Neural cell (in vitro differentiated cells): ENCODE measurements around the gene FRY. TPM values are rescaled to one million over a fixed set of nuclear protein-coding genes. Genes with fewer than 3 reads are reported as not detected.

Experiments
- H2AFZ ChIP-seq: fragments of 200-600, 300-800 bp; sonication (generic), shearing (Covaris generic); 2 replicates; pipeline ENCODE4 v1.6.0; 2014; ENCODE audit warnings: low read depth, mild to moderate bottlenecking, antibody characterized with exemption, low read length, moderate library complexity
- H3F3A ChIP-seq: fragments of 200-600 bp; shearing (Covaris generic); 2 replicates; pipeline ENCODE4 v1.6.1; 2016; ENCODE audit warnings: mild to moderate bottlenecking, moderate library complexity, mixed read lengths, antibody characterized with exemption, low read length; ENCODE audit not compliant: insufficient read depth, poor library complexity, severe bottlenecking
- H3K27ac ChIP-seq: fragments of 200-600, 300-800 bp; sonication (generic), shearing (Covaris generic); 2 replicates; pipeline ENCODE4 v1.5.1; 2014; ENCODE audit warnings: mild to moderate bottlenecking, low read length, moderate library complexity
- H3K27me3 ChIP-seq: fragments of 300-800, 200-600 bp; sonication (generic), shearing (Covaris generic); 2 replicates; pipeline ENCODE4 v1.6.0; 2014; ENCODE audit warnings: mild to moderate bottlenecking, low read depth, low read length, moderate library complexity; ENCODE audit not compliant: insufficient read depth
- H3K36me3 ChIP-seq: fragments of 300-800, 200-600 bp; sonication (generic), shearing (Covaris generic); 2 replicates; pipeline ENCODE4 v1.5.1; 2014; ENCODE audit warnings: mild to moderate bottlenecking, antibody characterized with exemption, low read length, moderate library complexity; ENCODE audit not compliant: insufficient read depth
- H3K4me2 ChIP-seq: fragments of 300-800, 200-600 bp; sonication (generic), shearing (Covaris generic); 2 replicates; pipeline ENCODE4 v1.6.0; 2014; ENCODE audit warnings: mild to moderate bottlenecking, low read length
- H3K4me3 ChIP-seq: fragments of 300-800, 200-600 bp; sonication (generic), shearing (Covaris generic); 2 replicates; pipeline ENCODE4 v1.5.1; 2014; ENCODE audit warnings: mild to moderate bottlenecking, low read length, moderate library complexity
- H3K79me2 ChIP-seq: fragments of 200-600 bp; shearing (Covaris generic); replicated peaks from 2 replicates; pipeline ENCODE4 v1.6.0; 2014; ENCODE audit warnings: mild to moderate bottlenecking, low read length, moderate library complexity; ENCODE audit not compliant: insufficient read depth
- H3K9ac ChIP-seq: fragments of 300-800, 200-600 bp; sonication (generic), shearing (Covaris generic); 2 replicates; pipeline ENCODE4 v1.6.1; 2016; ENCODE audit warnings: mild to moderate bottlenecking, low read length, mixed read lengths
- H3K9me2 ChIP-seq: fragments of 200-600 bp; shearing (Covaris generic); 2 replicates; pipeline ENCODE4 v1.6.1; 2016; ENCODE audit warnings: mild to moderate bottlenecking, low read length, mixed read lengths; ENCODE audit not compliant: insufficient read depth
- H3K9me3 ChIP-seq: fragments of 200-600, 300-800 bp; sonication (generic), shearing (Covaris generic); 2 replicates; pipeline ENCODE4 v1.6.1; 2016; ENCODE audit warnings: mild to moderate bottlenecking, mixed run types, low read length, moderate library complexity, mixed read lengths
- H4K20me1 ChIP-seq: fragments of 200-600 bp; shearing (Covaris generic); 2 replicates; pipeline ENCODE4 v1.6.1; 2016; ENCODE audit warnings: mild to moderate bottlenecking, mixed run types; ENCODE audit not compliant: insufficient read depth
- EP300 ChIP-seq: fragments of 450-650 bp; conservative IDR thresholded peaks from 2 replicates; pipeline ENCODE4 v1.6.1; 2014; ENCODE audit warnings: antibody characterized with exemption, mild to moderate bottlenecking, moderate library complexity; ENCODE audit not compliant: poor library complexity, severe bottlenecking
- EZH2 ChIP-seq: fragments of 200-600, 300-800 bp; shearing (Covaris generic), sonication (generic); IDR thresholded peaks from 2 replicates; pipeline ENCODE4 v1.6.1; 2014; ENCODE audit warnings: antibody characterized with exemption, low read length, borderline replicate concordance, mild to moderate bottlenecking; ENCODE audit not compliant: insufficient read depth, poor library complexity, severe bottlenecking
- MXI1 ChIP-seq: fragments of 450-650 bp; conservative IDR thresholded peaks from 2 replicates; pipeline ENCODE4 v1.6.1; 2014; ENCODE audit warnings: antibody characterized with exemption, mild to moderate bottlenecking; ENCODE audit not compliant: poor library complexity, severe bottlenecking
- POLR2AphosphoS5 ChIP-seq: IDR thresholded peaks from 2 replicates; pipeline ENCODE4 v1.6.1; 2012
- RAD21 ChIP-seq: fragments of 450-650 bp; conservative IDR thresholded peaks from 2 replicates; pipeline ENCODE4 v1.6.1; 2014; ENCODE audit warnings: antibody characterized with exemption, mild to moderate bottlenecking, moderate library complexity
- SMC3 ChIP-seq: fragments of 450-650 bp; conservative IDR thresholded peaks from 2 replicates; pipeline ENCODE4 v1.6.1; 2014; ENCODE audit warnings: antibody characterized with exemption, mild to moderate bottlenecking, moderate library complexity; ENCODE audit not compliant: poor library complexity
- TAF1 ChIP-seq: IDR thresholded peaks from 2 replicates; pipeline ENCODE4 v1.6.1; 2012; ENCODE audit warnings: low read depth
- polyA plus RNA-seq: library from polyadenylated mRNA; depleted of rRNA; stranded (reverse); fragments of >200 nt; gene quantifications from 2 replicates; pipeline ENCODE4 v1.2.3, GENCODE V29; 2014
- TF ChIP-seq, protein P1 (sequence below): IDR thresholded peaks from 2 replicates; pipeline ENCODE4 v1.6.1; 2012; ENCODE audit warnings: borderline replicate concordance
- TF ChIP-seq, protein P2 (sequence below): fragments of 450-650 bp; IDR thresholded peaks from 2 replicates; pipeline ENCODE4 v1.5.1; 2014; ENCODE audit warnings: antibody characterized with exemption, mild to moderate bottlenecking, moderate library complexity; ENCODE audit not compliant: poor library complexity, severe bottlenecking

Gene FRY
- polyA plus RNA-seq, 1 donor from 2014 or later, result 49.3 TPM

DNA sequence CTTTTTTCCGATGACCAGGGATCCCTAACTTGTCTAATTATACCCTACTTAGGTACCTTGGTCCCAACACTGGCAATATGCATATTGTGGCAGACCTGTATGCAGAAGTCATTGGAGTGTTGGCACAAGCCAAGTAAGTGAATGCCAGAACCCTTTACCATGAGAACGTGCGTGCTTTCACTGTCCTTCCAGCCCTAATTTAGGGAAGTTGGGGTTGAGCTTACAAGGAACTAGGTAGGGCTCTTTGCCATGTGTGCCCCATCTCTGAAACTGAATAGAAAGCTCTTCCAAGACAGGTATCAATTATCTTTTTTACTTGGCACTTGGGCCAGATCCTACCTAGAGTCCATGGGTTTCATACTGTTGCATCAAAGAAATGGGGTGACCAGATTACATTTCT is 93.2 kb downstream of the FRY start:
- TF ChIP-seq TAF1, result no peak
- TF ChIP-seq RAD21, result no peak
- TF ChIP-seq, protein P1, sequence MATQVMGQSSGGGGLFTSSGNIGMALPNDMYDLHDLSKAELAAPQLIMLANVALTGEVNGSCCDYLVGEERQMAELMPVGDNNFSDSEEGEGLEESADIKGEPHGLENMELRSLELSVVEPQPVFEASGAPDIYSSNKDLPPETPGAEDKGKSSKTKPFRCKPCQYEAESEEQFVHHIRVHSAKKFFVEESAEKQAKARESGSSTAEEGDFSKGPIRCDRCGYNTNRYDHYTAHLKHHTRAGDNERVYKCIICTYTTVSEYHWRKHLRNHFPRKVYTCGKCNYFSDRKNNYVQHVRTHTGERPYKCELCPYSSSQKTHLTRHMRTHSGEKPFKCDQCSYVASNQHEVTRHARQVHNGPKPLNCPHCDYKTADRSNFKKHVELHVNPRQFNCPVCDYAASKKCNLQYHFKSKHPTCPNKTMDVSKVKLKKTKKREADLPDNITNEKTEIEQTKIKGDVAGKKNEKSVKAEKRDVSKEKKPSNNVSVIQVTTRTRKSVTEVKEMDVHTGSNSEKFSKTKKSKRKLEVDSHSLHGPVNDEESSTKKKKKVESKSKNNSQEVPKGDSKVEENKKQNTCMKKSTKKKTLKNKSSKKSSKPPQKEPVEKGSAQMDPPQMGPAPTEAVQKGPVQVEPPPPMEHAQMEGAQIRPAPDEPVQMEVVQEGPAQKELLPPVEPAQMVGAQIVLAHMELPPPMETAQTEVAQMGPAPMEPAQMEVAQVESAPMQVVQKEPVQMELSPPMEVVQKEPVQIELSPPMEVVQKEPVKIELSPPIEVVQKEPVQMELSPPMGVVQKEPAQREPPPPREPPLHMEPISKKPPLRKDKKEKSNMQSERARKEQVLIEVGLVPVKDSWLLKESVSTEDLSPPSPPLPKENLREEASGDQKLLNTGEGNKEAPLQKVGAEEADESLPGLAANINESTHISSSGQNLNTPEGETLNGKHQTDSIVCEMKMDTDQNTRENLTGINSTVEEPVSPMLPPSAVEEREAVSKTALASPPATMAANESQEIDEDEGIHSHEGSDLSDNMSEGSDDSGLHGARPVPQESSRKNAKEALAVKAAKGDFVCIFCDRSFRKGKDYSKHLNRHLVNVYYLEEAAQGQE, result no peak
- TF ChIP-seq MXI1, result no peak
- TF ChIP-seq POLR2AphosphoS5, result no peak
- TF ChIP-seq EP300, result no peak
- no peak for TF ChIP-seq SMC3
- no peak for TF ChIP-seq EZH2
- TF ChIP-seq, protein P2, sequence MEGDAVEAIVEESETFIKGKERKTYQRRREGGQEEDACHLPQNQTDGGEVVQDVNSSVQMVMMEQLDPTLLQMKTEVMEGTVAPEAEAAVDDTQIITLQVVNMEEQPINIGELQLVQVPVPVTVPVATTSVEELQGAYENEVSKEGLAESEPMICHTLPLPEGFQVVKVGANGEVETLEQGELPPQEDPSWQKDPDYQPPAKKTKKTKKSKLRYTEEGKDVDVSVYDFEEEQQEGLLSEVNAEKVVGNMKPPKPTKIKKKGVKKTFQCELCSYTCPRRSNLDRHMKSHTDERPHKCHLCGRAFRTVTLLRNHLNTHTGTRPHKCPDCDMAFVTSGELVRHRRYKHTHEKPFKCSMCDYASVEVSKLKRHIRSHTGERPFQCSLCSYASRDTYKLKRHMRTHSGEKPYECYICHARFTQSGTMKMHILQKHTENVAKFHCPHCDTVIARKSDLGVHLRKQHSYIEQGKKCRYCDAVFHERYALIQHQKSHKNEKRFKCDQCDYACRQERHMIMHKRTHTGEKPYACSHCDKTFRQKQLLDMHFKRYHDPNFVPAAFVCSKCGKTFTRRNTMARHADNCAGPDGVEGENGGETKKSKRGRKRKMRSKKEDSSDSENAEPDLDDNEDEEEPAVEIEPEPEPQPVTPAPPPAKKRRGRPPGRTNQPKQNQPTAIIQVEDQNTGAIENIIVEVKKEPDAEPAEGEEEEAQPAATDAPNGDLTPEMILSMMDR, result no peak
- no peak overlapping the region for H2AFZ ChIP-seq
- no peak overlapping the region for H3K9ac ChIP-seq
- H3K27ac ChIP-seq, result no peak overlapping the region
- H3K79me2 ChIP-seq, result no peaks in the 10 kb centered on the region
- H3K36me3 ChIP-seq, result peaks cover 13% of the 10 kb centered on the region
- no peaks in the 10 kb centered on the region for H3K27me3 ChIP-seq
- no peaks in the 10 kb centered on the region for H3K9me2 ChIP-seq
- H4K20me1 ChIP-seq, result no peaks in the 10 kb centered on the region
- no peaks in the 10 kb centered on the region for H3K9me3 ChIP-seq
- H3F3A ChIP-seq, result no peaks in the 10 kb centered on the region
- H3K4me2 ChIP-seq, result no peak overlapping the region
- no peak overlapping the region for H3K4me3 ChIP-seq

DNA sequence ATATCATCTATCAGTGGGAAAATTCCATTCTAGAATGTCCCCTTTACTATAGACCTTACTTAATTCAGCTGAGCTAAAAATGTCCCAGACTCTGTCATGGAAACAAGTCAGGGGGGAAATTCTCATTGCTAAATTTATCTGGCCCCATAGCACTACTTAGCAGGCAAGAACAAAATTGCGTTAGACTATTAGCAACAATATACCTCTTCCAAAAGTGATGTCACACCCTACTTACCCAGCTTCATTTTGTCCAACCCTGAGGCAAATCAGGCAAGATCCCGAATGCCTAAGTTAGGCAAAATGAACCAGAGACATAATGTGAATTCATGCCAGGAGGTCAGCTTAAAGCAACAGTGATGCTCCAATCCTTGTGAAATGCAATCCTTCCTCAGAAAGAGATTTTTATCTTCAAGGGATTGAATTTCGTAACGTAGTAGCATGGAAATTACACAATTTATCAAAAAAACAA is 93.7 kb downstream of the FRY start:
- Histone ChIP-seq H3K36me3 (peaks cover 13% of the 10 kb centered on the region), H3K79me2 (no peaks in the 10 kb centered on the region), H3K4me2 (no peak overlapping the region), H3K9me3 (no peaks in the 10 kb centered on the region), H3K9me2 (no peaks in the 10 kb centered on the region), H3K4me3 (no peak overlapping the region), H2AFZ (no peak overlapping the region), H3K27me3 (no peaks in the 10 kb centered on the region), H3K9ac (no peak overlapping the region), H4K20me1 (no peaks in the 10 kb centered on the region), H3K27ac (no peak overlapping the region), H3F3A (no peaks in the 10 kb centered on the region)
- TF ChIP-seq RAD21 (no peak), EZH2 (no peak), POLR2AphosphoS5 (no peak), EP300 (no peak), MXI1 (no peak), SMC3 (no peak), TAF1 (no peak)
- TF ChIP-seq, protein P2, result no peak
- TF ChIP-seq, protein P1, result no peak
